BJ (cell line): ENCODE measurements around the gene C1orf226. TPM values are rescaled to one million over a fixed set of nuclear protein-coding genes. Genes with fewer than 3 reads are reported as not detected.
"Not testable (repeated sequence)": the region's sequence is repeated elsewhere in the genome, so short reads cannot be mapped to it uniquely, and the experiment has no call there.

Experiments
- CTCF ChIA-PET: fragments of 350-600 bp; formaldehyde crosslinking; extraction: SDS; loops from one replicate; lab custom pipeline; 2021; ENCODE audit warnings: antibody characterized with exemption, inconsistent platforms; lab: Yijun Ruan, JAX
- POLR2A ChIA-PET: fragments of 300-600 bp; sonication (Branson Sonifier 250); formaldehyde crosslinking; extraction: SDS; loops from one replicate; lab custom pipeline; 2021; ENCODE audit warnings: antibody characterized with exemption; lab: Charles Lee
- DNase-seq: peaks from one replicate; pipeline ENCODE4 v3.0.0-alpha.2; 2011; ENCODE audit warnings: low read depth
- H3K27me3 ChIP-seq: 2 replicates; pipeline ENCODE4 v1.6.0; 2011; ENCODE audit warnings: low read length; ENCODE audit not compliant: control insufficient read depth, insufficient read depth
- H3K36me3 ChIP-seq: 2 replicates; pipeline ENCODE4 v1.5.1; 2011; ENCODE audit warnings: low read length; ENCODE audit not compliant: control insufficient read depth, insufficient read depth
- H3K4me3 ChIP-seq: 2 replicates; pipeline ENCODE4 v1.5.1; 2011; ENCODE audit warnings: low read depth, mild to moderate bottlenecking, control low read depth, low read length
- CTCF ChIP-seq: IDR thresholded peaks from 2 replicates; pipeline ENCODE4 v1.5.1; 2011; ENCODE audit warnings: low read depth, mild to moderate bottlenecking, control low read depth, inconsistent platforms, low read length, moderate library complexity; ENCODE audit not compliant: insufficient read depth
- polyA plus RNA-seq: library from polyadenylated mRNA; depleted of rRNA; stranded (reverse); fragments of >200 nt; gene quantifications from 2 replicates; pipeline ENCODE4 v1.2.3, GENCODE V29; 2011; rRNA removed
- small RNA-seq: library from RNA; depleted of rRNA; stranded (forward); fragments of <200 nt; gene quantifications from one replicate; pipeline ENCODE3, GENCODE V24; 2012; ENCODE audit warnings: low replicate concordance, low read depth; ENCODE audit not compliant: insufficient read length

Gene C1orf226
- polyA plus RNA-seq, 1 experiment, result 1.3 TPM

DNA sequence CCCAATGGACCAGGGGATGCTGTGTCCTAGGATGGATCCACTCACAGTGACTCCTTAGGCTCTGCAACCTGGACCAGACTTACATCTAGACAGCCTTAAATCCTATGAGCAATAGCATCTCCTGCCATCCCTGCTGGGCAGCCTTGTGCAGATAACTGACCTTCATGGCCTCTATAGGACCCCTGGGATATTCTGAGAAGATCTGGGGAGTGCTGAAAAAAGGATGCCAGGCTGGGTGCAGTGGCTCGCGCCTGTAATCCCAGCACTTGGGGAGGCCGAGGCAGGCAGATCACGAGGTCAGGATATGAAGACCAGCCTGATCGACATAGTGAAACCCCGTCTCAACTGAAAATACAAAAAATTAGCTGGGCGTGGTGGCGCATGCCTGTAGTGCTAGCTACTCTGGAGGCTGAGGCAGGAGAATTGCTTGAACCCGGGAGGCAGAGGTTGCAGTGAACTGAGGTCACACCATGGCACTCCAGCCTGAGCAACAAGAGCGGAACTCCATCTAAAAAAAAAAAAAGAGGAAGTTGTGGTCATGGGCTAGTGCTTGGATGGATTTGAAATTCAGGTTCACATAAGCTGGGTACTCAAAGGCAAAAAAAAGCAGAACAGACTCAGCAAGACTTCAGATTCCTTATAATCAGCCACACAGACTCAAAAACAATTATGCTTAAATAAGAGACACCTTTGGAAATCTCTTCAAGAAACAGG is 41.3 kb downstream of the C1orf226 start:
- no peaks in the 10 kb centered on the region for H3K36me3 ChIP-seq
- no peak overlapping the region for H3K4me3 ChIP-seq
- ChIA-PET CTCF (no interaction called here), POLR2A (no interaction called here)
- H3K27me3 ChIP-seq, result no peaks in the 10 kb centered on the region
- TF ChIP-seq CTCF, result no peak
- DNase-seq, result no peak

GRCh38 chr1:162430583-162430982 is 49.1 kb downstream of the C1orf226 start:
- Histone ChIP-seq H3K4me3 (no peak overlapping the region), H3K27me3 (no peaks in the 10 kb centered on the region), H3K36me3 (no peaks in the 10 kb centered on the region)
- TF ChIP-seq CTCF, result no peak
- POLR2A ChIA-PET, result no interaction called here
- DNase-seq, result no peak
- CTCF ChIA-PET, result interaction anchor here (1.2 kb wide), 1 partner anchor 26 kb away, joined by 5 read pairs; no protein-coding TSS in a partner anchor

GRCh38 chr1:162432977-162433713 is 51.6 kb downstream of the C1orf226 start:
- DNase-seq, POLR2A ChIA-PET, H3K27me3 ChIP-seq, H3K36me3 ChIP-seq, H3K4me3 ChIP-seq: not testable (repeated sequence)
- CTCF ChIA-PET, result interaction anchor here (1.6 kb wide), 1 partner anchor 13 kb away, joined by 5 read pairs; no protein-coding TSS in a partner anchor

Small RNAs within 50 kb of the gene (small RNA-seq; reads per million reads assigned to genes)
- 2.7 reads per million, percentile 32 among the genes with 10 or more reads in this experiment for gene MIR556
- not detected for gene RNA5SP61

Other genes with a start within 250 kb of the C1orf226 start
- not detected in 2 replicates for gene SPATA46, start 4.9 kb upstream of the C1orf226 start, polyA plus RNA-seq
- 0.05 TPM in 1 of 2 replicates, not detected in the other for gene SH2D1B, start 30.4 kb downstream of the C1orf226 start, polyA plus RNA-seq
- 16.9 and 37.5 TPM in 2 replicates for gene UHMK1, start 116.1 kb downstream of the C1orf226 start, polyA plus RNA-seq
- gene UAP1, start 180.0 kb downstream of the C1orf226 start, polyA plus RNA-seq, result 33.6 and 70.4 TPM in 2 replicates